T follicular helper cell (primary cell): ENCODE measurements around the gene SLC35E1.

Experiments used
- DNase-seq: peaks from one replicate; pipeline ENCODE4 v3.0.0-alpha.2; 2020; ENCODE audit warnings: low read depth

The SLC35E1 gene

DNA sequence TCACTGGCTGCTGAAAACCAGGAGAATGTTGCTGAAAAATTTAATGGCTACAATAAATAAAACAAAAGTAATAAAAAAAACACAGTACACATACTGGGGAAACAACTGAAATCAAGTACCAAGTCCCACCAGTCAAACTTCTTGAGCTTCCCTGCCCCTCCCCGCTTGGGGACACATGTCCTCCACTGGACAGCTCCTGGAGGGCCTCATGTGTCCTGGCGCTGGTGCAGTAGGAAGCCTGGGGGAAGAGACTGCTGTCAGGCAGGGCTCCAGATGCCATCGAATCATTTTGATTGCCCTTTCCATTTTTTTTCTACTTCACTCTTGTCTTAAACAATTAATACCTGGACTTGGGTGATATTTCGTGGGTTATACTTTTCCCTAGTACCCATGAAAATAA lies 26.6 kb upstream of the SLC35E1 start:
- DNase-seq, result no peak

DNA sequence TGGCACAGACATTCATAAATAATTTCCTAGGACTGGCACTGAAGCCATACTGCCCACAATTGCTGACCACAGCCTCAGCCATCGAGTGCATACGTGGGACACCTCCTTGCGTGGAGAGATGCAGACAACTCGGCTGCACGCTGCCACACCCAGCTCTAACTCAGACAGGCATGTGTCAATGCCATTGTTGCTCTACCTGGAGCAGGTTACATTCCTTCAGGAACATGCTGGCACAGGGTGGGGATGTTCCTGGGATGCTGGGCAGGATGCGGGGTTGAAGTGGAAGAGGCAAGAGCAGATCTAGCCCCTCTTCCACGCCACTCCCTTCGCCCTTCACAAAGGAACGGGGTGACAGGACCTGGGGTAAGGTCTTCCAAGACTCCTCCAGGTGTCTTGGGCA lies 24.2 kb upstream of the SLC35E1 start:
- DNase-seq, result no peak

DNA sequence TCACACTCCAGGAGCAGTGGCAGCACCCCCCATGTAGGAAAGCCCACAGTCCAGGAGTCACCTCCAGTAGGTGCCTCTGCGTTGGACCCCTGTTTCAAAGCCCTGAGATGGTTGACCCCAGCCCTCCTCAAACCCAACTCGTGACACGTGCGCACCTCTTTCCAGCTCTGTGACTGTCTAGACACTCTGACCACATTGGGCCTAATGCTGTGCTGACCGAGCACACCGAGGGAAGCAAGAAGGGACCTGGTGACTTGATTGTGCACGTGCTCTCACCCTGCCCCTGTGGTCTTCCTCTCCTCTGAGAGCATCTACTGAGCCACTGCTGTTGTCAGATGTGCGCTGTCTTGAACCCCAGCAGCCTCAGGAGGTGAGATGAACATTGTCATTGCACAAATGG lies 22.9 kb upstream of the SLC35E1 start:
- no peak for DNase-seq

DNA sequence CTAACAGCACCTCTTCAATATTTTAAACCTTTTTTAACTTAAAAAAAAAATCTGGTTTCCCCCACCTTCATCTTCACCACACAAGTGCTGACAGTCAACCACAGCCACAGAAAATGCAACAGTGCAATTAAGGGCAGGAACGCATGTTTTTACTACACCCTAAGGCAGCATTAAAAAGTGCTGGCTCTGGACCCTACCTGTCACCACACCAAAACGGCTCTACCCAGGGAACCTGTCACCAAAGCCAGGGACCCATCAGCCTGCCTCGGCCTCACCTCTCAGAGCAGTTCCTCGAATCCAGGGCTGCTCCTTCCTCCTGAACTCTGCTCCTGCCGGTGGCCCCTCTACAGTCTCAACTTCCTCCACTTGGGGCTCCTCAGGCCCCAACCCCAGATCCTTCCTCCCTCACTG lies 22.5 kb upstream of the SLC35E1 start:
- peak; percentile 25 for DNase-seq

DNA sequence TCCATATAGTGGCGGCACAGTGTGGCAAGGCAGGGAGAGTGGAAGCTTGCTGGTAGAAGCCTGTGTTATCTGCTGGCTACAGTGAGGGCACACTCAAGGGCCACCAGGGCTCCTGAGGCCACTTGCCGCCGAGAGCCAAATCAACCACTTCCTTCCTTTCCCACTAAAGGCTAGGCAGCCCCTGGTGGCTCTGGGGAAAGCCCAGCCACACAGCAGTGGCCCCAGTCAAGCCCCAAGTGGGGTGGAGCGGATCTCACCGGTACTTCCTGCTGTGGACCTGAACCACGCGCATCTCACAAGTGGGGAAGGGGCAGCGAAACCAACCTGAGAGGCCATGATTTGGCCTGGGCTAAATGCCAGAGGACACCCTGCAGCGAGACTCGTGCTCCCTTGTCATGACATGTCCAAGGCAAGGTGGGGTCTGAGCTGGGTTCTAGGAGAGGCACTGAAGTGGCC lies 21.9 kb upstream of the SLC35E1 start:
- no peak for DNase-seq

DNA sequence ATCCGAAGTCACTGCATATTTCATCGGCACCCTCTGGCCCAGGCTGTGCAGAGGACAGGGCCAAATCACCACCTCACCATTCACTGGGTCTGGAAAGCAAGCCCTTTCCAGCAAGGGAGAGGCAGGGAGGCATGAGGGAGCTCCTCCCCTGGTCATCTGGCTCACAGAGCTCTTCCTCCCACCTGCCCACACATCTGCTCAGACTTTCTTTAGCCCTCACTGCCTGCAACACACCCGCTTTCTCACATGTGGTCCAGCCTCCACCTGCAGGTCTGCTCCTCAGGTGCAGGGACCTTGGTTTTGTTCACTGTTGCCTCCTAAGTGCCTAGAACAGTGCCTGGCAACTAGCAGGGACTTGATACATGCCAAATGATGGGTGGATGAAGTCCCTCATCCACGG lies 21.0 kb upstream of the SLC35E1 start:
- no peak for DNase-seq

DNA sequence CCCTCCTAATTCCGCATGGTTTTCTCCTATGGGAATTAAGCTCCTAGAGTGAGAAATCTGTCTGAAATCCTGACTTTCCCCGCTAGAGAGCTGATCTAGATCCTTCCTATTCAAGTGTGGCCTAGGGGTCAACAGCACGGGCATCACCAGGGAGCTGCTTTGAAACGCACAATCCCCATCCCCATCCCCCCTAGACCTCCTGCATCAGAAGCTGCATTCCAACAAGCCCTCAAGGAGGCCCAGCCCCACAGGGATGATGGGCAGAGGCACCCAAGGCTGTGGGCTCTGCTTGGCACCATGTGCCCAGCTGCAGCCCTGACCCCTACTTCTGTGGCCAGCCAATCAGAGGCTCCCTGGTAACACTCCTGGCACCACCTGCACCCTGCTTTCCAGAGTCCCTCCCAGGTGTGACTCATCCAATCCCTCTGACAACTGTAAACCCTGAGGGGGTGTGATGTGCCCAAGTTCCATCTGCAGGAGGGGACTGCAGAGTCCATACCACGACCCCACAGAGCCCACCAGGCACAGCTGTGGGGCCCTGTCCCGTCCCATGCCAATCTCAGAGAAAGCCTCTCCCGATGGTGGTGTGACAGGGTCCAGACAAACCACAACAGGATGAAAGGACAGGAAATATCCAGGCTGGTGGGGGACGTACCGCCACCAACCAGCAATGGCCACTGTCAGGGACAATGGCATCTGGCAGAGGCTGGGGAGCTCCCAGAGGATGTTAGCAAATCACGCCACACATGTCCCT lies 19.8 kb upstream of the SLC35E1 start:
- no peak for DNase-seq

DNA sequence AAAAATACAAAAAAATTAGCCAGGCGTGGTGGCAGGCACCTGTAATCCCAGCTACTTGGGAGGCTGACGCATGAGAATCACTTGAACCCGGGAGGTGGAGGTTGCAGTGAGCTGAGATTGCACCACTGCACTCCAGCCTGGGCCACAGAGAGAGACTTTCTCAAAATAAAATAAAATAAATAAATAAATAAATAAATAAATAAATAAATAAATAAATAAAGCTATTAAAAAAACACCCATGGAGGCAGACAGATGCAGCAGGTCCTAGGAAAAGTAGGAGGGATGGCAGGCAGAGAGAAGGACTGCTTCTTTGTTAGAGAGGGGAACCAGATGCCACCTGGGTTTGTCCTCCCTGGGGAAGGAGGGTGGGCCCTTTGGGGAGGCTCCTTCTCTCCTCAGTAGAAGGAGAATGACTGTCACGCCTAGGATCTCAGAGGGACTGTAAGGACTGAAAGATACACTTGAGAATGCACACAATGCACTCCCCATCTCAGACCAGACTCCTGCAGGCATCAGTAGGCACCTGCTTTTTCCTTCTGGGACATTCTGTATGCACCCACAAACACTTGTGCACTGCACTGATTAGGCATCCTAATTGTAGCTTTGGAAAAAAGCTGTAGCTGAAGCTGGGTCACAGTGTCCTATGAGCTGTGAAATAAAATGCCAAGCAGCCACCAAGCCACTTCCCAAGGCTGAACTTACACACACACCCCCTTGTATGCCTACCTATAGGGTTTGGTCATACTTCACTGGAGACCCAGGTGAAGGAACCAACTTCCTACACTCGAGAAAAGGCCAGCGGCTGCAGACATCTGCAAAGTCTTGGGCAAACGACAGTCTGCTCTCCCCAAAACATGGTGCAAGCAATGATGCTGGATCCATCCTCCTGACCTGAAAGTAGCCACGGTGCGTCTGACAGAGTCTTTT lies 18.9 kb upstream of the SLC35E1 start:
- DNase-seq, result no peak

DNA sequence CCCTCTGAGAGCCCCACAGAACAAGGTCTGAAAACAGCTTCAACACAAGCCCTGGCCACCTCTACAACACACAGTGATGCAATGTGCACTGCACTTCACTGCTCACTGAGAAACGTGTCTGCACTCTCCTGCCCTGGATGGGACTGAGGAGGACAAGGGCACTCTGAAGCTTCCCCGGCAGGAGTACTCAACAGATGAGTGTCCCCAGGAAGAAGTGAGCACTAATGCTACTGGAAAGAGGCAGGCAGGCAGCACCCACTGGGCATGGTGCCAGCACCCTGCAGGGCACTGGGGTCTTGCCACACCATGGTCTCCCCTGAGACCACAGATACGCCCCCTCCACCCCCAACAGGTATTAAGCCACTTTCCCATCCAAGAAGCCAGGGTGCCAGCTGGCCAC lies 17.7 kb upstream of the SLC35E1 start:
- DNase-seq, result no peak

DNA sequence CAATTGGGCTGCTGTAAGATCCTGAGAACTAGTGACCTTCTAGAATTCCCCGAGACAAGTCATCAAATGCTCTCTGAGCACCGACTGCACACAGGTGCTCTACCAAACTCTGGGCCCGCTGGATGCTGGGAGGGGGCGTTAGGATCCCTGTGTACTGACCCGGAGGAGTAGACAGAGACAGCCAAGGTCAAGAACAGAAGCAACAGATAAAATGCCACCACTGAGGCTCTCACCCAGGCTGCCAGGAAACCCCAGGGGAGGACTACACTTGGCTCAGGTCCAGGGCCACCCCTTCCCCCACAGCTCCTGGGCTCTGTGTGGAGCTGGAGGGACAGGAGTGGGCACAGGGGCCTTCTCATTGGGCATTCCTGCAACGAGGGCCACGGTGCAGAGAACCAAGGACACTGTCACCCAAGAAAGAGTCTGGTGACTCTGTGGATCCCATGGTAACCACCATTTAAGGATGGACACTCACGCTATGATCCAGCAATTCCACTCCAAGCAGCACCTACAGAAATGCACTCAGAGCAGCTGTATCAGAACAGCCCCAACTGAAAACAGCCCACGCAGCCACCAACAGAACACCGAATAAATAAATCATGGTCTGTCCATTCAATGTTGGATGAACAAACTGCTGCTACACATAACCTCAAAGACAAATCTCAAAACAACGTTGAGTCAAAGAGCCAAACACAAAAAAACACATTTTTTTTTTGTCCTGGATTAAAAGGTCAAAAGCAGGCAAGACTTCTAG lies 16.8 kb upstream of the SLC35E1 start:
- no peak for DNase-seq

DNA sequence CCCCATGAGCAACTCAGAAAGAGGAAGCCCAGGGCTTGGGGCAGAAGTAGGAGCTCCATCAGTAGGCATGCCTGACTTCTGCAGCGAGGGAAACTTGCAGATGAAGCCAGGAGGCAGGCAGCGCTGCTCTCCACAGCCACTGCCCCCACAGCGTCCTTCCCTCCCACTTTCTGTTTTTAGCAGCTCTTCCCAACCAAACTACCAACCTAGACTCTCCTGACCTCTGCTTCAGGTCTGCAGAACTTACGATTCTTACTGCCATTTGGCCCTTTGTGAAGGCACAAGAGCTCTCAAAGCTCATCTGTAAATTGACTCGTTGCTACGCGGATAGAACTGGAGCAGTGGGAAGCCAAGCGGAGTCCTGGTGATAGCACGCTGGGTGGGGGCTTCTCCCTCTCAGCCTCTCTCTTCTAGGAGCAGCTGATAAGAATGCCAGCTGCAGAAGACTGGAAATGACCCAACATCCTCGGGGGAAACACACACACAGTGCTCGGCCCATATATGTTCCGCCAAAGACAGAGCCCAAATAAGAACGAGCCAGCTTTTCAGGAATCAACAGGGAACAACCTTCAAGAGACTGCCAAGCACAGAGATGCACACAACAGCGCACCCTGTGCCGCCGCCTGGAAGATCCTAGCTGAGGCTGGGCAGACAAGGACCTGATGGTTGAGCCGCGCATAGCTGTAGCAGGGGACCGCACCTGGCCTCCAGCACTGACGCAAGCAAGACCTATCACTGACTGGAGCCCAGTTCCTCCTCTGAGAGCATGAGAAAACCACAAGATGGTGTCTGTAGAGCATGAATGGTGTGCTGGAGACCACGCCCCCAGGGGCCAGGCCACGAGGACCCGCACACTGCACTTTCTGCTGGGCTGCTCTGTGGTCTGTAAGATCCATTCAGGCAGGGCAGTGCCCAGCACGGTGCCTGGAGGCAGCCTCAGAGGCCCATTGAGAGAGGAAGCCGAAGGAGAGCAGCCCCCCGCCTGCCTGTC lies 15.9 kb upstream of the SLC35E1 start:
- DNase-seq, result peak; percentile 61

DNA sequence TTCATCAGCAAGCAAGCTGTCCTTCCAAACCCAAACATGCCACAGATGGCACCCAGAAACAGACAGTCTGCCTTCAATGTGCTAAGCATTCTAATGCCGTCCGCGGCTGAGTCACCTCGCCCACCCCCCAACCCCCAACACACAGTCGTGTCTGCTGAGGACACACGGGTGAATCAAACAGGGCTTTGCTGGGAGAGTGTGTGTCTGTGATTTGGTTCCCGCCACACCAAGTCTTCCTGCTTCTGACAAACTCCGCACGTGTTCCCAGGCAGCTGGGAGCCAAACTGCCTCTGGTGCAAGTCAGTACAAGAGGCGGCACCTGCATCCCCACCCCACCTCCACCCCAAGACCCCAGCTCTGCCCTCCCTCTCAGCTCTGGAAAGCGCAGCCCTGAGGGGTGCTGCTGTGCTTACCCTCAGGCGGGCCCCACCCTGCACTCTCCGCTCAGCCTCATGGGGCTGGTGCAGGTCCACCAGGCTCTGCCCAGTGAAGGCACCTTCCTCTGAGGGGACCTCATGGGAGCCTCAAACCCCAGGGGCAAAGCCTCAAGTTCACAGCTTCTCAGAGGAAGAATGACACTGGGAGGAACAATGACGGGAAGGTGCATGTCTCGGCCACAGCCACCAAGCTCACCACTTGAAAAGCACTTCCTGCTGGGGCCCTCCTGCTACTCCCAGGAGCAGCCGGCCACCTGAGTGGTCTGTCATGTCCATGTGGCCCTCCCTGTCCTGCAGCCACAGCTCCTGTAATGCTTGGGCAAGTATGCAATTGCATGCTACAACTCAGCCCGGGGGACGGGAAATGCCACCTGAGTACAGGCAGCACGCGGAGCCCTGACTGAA lies 15.0 kb upstream of the SLC35E1 start:
- DNase-seq, result peak; percentile 67

DNA sequence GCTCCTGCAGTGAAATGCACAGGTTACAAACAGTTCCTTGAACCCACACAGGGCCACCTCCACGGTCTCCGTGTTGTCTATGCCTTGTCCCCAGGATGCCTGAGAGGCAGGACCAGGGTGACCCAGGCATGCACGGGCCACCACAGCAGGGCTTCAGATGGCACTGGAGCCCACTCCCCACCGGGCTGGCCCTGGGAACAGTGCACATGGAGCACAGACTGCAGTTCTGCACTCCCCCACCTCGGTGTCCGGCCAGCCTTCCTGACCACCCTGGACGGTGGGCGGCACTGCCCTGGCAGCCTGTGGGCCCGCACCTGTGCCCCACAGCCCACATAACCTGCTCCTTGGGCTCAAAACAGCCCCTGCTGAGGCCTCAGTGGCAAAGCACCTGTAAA lies 14.3 kb upstream of the SLC35E1 start:
- no peak for DNase-seq

DNA sequence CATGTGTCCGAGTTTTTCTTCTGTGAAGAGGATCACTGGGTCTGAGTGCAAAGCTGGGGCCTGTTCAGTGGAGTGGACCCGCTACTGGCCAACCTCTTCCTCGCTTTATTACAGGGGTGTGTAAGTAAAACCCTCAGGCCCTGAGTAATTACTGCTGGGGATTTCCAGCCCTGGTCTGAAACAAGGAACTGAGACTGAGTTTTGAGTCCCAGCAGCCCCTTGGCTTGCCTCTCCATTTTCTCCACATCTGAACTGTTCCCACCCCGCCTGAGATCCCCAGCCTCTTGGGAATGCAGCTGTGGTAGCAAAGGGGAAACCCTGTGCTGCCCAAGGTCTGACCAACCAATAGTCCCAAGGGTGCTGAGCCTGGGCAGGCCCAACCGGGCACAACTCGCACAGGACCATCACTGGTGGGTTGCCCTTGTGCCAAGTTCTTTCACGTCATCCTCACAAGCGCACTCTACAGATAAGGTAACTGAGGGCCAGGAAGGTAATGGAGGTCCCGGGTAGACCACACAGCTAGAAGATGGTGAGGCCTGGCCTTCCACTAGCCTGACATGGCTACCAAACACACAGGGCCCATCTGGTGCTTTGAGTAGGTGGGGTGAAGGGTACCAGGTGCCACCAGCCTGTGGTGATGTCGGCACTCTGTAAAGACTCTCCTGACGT lies 13.7 kb upstream of the SLC35E1 start:
- DNase-seq, result no peak

DNA sequence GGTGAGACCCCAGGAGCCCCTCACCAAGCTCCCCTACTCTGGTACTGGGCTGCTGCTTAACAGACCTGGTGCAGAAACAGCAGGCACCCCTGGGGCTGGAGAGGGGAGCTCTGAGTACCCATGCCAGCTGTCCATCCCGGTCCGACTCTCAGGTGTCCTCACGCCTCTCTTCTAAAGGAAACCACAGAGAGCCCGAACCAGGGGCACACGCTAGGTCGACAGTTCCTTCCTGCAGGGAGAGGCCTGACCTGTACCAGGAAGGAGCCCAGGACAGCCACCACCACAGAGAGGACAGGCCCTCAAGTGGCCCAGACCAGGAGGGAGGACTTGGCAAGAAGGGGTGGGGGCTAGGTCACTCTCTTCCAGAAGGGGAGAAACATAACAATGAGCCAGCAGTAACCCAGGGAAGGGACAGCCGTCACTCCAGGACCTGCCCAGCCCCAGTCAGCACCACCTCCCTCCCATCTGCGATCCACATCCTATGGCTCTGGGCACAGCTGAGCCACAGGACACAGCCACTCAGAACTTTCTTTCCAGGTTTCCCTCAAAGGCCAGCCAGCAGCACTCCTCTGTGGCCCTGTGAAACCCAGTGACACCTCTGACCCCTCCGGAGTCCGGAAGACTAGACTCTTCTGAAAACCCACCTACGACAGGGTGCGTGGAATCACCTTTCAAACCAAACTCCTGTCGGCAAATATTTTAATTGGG lies 13.0 kb upstream of the SLC35E1 start:
- no peak for DNase-seq

DNA sequence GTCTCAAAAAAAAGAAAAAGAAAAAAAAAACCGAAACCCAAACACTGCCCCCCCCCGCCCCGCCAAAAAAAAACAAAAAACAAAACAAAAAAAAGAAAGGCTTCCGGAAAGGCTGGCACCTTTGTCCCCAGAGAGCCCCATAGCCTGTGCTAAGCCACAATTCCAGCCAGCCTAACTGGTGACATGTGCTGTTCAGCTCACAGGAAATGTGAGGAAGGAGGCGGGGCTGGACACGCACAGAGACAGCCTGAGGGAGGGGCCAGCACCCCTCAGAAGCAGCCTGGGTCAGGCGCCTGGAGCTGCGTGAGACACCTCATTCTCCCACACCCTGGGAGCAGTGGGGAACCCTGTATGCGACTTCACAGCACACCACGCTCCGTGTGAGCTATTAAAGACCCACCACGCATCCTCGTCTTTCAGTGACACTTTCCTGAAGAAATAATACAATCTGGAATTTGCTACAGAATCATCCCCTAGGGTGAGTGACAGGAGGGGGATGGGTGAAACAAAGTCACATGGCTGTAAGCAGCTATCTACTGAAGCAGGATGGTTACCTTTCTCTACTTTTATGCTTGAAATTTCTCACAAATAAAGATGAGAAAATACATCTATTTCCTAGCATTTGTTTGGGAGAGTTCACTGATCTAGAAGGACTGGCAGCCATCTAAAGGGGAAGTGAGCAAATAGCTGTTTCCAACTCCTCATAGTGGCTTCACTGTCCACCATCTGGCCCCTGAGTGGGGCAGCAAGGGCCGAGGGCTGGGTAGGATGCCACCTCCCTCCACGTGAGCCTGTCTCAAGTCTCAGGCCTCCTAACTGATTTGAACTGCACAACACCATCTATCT lies 12.3 kb upstream of the SLC35E1 start:
- peak; percentile 87 for DNase-seq

DNA sequence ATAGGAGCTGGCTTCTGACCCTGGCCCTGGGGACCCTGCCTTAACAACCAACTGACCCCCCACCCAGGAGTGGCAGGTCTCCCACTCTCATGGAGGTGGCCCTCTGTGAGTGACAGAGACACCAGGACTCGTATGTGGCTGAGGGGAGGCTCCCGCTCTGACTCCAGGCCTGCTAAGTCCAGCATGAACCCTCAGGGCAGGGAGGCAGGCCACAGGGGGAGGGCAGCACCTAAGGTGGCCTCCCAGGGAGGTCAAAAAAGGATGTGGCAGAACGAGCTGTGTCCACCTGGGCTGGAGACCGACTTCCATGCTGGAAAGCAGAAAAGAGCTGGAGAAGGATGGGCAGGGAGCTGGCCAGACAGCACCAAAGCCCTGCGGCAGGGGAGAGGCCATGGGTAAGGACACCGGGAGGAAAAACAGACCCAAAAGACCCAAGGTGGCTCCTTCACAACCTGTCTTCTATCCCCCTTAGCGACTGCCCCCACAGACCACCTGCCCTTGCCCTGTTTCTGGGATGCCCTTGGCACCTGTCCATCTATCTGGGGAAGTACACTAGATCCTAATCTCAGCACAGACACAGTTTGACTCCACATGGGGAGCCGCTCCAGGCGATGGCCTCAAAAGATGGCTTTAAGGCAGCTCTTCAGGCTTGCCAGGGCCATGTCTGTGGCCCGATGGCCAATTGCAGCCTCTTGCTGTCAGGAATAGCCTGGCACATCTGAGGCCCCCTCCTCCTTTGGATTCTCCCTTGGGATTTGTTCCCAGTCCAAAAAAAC lies 10.5 kb upstream of the SLC35E1 start:
- no peak for DNase-seq
